Rectal smooth muscle tissue (tissue), 1 donor: ENCODE results near the gene ARHGEF2.

ENCODE experiments used
- H3K27ac ChIP-seq: one replicate; pipeline ENCODE4 v1.7.0; 2013; ENCODE audit warnings: low read depth, low read length, inconsistent platforms
- H3K27me3 ChIP-seq: one replicate; pipeline ENCODE4 v1.7.0; 2013; ENCODE audit warnings: low read length; ENCODE audit not compliant: control insufficient read depth, insufficient read depth
- H3K36me3 ChIP-seq: one replicate; pipeline ENCODE4 v1.7.0; 2013; ENCODE audit warnings: low read length; ENCODE audit not compliant: control insufficient read depth, insufficient read depth
- H3K4me1 ChIP-seq: one replicate; pipeline ENCODE4 v1.7.0; 2013; ENCODE audit warnings: low read length; ENCODE audit not compliant: control insufficient read depth, insufficient read depth
- H3K4me3 ChIP-seq: one replicate; pipeline ENCODE4 v1.7.0; 2013; ENCODE audit warnings: low read length
- H3K9ac ChIP-seq: one replicate; pipeline ENCODE4 v1.7.0; 2013; ENCODE audit warnings: low read length

Gene ARHGEF2

DNA sequence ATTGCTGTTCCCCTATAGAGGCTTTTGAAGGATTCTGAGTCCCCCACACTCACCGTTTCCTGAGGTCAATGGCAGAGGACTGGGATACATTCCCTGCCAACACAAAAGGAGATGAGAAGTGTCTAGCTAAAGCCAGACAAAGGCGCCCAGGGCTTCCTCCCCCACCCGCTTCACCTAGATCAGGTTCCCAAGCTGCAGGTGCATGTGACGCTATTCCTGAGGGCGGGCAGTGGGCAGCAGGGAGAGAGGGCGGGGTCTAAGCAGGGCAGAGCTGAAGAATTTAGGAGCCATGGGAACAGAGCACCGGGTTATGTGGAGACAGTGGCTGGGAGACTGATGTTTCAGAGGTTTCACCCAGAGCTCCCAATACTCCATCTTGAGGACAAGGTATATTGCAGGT lies 6.0 kb upstream of the ARHGEF2 start:
- Histone ChIP-seq H3K27me3 (no peaks in the 10 kb centered on the region), H3K4me1 (peaks cover 18% of the 10 kb centered on the region), H3K9ac (no peak overlapping the region), H3K36me3 (no peaks in the 10 kb centered on the region), H3K4me3 (no peak overlapping the region), H3K27ac (no peak overlapping the region)

DNA sequence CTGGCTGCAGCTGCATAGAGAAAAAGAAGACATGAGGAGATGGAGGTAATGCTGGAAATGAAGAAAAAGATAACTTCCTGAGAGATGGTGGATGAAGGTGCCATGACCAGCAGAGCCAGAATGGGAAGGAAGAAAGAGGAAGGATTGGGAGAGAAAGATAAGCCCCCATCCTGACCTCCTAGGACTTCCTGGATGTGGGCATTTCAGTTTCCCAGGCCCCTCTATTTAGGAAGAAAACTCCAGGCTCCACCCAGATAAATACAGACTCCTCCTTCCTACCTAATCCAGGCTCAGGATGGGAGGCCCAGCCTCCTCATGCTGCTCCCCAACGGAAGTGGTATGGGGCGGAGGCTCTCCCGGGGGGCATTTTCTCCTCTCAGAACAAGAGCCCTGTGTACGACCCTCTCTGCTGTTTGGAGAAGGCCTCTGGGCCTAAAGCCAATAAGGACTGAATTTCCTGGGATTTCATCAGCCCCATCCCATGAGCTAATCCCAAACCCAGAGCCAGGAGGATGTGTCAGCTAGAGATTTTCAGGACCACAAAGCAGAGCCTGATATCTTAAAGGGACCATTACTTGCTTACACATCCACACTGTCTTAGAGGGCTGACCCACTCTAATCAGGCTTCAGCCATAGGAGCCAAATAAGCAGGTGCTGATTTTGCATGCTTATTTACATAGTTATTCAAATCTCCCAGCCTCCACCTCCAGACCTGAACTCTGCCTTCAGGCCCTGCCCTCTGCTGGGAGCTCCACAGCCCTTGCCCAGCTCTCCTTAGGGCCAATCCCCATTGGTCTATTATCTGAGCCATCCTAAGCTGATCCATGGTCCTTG lies 5.1 kb upstream of the ARHGEF2 start:
- H3K4me1 ChIP-seq: peaks cover 19% of the 10 kb centered on the region
- peak overlapping the region; percentile 24 for H3K4me3 ChIP-seq
- no peaks in the 10 kb centered on the region for H3K27me3 ChIP-seq
- H3K36me3 ChIP-seq: no peaks in the 10 kb centered on the region
- H3K27ac ChIP-seq: peak overlapping the region; percentile 30
- H3K9ac ChIP-seq: no peak overlapping the region

DNA sequence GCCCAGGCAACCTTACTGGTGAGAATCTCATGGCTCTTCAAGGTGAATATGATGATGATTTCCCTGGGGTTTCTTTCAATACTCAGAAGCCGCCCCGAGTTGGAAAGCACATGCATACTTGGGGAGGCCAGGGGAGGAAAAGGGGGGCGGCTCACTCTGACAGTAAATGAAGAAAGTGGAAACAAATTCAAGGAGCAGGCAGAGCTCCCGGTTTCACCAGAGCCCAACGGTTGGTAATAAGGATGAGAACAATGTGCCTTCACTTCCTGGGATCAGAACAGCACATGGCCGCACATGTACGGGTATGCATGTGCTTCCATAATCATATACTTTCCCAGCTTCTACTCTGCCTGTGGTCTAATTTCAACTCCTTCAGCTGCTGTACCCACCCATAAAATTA lies 3.8 kb upstream of the ARHGEF2 start:
- no peaks in the 10 kb centered on the region for H3K27me3 ChIP-seq
- no peak overlapping the region for H3K4me3 ChIP-seq
- no peak overlapping the region for H3K27ac ChIP-seq
- no peak overlapping the region for H3K9ac ChIP-seq
- H3K4me1 ChIP-seq: peaks cover 22% of the 10 kb centered on the region
- H3K36me3 ChIP-seq: no peaks in the 10 kb centered on the region

DNA sequence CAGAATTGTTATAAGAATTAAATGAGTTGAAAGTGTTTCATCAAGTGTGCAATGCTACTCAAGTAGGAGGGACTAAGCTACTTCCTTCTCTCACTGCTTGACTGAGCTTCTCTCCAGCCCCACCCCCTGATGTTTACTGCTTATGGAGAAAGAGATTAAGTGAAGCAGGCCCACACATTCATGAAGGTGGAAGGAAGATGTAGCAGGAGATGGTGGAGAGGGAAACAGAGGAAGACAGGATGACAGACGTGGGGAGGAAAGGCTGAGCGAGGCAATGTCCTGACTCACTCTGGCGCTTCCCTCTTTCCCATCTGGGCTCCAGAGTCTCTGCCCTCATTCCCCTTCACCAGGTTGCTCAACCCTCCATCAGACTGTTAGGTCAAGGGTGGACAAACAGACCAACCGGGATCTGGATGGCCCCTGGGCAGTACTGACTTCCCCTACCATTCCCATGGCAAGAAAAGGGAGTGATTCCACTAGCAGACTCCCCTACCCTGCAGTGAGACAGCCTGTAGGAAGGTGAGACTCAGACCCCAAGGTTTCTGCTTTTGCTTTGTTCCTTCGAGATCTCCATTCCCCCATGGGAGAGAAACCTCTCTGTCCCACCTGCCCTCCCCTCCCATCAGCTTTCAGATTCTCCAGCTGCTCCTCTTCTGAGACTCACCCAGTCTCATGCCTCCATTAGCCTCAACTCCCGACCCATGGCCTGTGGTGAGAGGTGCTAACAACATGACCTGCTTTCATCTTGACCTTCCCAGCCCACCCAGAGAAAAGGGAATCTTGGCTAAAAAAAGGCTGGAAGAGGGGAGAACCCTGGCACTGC lies 3.1 kb upstream of the ARHGEF2 start:
- Histone ChIP-seq H3K9ac (peak overlapping the region; percentile 1), H3K4me3 (peak overlapping the region; percentile 16), H3K27me3 (no peaks in the 10 kb centered on the region), H3K4me1 (peaks cover 24% of the 10 kb centered on the region), H3K36me3 (no peaks in the 10 kb centered on the region), H3K27ac (no peak overlapping the region)

DNA sequence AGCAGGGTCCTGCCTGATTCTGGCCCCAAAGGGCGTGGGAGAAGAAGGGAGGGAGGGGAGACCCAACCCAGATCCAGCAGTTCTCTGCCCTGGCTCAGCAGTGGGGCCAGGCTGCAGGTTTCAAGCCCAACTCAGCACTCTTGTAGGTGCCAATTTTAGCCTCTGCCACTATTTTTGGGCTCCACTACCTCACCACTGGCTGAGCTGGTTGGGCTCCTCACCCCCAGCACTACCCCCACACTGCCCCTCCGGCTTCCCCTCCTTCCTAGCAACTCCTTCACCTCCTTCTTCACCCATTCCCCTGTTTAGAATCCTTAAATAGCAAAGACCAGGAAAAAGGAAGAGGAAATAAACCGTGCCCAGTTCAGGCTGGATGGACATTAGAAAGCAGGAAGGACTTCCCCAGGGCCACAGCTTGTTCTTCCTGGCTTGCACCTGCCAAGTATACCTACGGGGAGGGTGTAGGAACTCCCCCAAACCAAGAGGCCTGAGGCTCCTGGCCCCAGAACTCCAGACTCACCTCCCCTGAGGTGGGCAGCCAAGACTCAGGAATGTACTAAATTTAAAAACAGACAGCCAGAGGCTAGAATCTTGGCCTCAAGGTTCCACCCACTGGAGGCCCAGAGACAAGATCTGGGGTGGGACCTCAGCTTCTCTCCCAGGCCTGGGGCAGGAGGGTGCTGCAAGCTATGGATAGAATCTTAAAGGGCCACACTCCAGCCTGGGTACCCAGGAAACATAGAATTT lies 1.4 kb upstream of the ARHGEF2 start:
- Histone ChIP-seq H3K4me1 (peaks cover 39% of the 10 kb centered on the region), H3K27ac (peak overlapping the region; percentile 57), H3K4me3 (peak overlapping the region; percentile 86), H3K36me3 (no peaks in the 10 kb centered on the region), H3K9ac (peak overlapping the region; percentile 29), H3K27me3 (no peaks in the 10 kb centered on the region)

DNA sequence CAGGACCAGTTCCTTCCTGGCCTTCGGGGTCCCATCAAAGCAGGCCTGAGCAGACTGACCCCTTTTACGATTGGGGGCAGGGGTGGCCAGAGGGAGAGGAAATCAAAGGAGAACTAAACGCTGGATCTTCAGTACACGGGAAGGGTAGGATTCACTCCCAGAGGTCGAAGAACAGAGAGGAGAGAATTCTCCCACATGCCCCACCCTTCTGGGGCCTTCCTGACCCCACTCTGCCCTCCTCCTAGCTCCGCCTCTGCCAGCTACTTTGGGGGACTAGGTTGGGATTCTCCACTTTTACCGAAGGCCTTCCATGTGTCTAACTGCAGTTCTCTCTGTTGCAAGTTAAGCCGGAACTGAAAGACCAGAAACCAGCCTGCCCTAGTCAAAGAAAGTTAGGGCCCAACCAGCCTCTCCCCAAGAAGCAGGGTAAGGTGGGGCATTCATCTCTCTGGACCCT lies 654 bp upstream of the ARHGEF2 start:
- Histone ChIP-seq H3K27me3 (no peaks in the 10 kb centered on the region), H3K4me1 (peaks cover 47% of the 10 kb centered on the region)

DNA sequence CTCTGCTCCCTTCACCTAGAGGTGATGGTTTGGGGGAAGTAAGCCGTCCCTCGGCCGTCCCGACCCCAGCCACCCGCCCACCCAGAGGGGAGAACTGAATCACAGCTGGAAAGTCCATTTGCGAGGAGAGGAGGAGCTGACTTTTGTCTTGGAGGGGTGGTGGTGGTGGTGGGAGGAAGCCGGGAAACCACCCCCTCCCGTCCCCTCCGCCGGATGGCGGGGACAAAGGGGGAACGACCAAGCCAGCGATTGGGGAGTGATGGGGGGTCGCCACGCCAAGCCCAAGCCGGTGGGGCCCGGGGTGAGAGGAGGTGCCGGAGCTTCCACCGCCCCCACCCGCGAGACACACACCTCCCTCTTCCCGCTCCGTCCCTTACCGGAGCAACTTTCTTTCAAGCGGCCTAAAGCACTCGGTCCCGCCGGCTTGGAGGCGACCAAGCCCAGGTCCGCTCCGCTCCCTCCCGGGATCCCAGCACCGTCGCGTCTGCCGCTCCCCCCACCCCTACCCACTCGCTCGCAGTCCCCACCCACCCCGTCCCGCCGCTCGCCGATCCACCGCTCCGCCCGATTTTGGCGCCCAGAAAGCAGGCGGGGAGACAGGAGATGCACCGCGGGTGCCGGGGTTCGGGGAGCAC lies 540 bp downstream of the ARHGEF2 start:
- peak overlapping the region; percentile 57 for H3K27ac ChIP-seq
- peak overlapping the region; percentile 76 for H3K9ac ChIP-seq
- H3K36me3 ChIP-seq: no peaks in the 10 kb centered on the region
- H3K4me1 ChIP-seq: peaks cover 48% of the 10 kb centered on the region
- peak overlapping the region; percentile 86 for H3K4me3 ChIP-seq
- no peaks in the 10 kb centered on the region for H3K27me3 ChIP-seq

More for the DNA sequence above, 654 bp upstream of the ARHGEF2 start:
- Histone ChIP-seq H3K27ac (peak overlapping the region; percentile 57), H3K9ac (peak overlapping the region; percentile 29), H3K4me3 (peak overlapping the region; percentile 86), H3K36me3 (no peaks in the 10 kb centered on the region)

DNA sequence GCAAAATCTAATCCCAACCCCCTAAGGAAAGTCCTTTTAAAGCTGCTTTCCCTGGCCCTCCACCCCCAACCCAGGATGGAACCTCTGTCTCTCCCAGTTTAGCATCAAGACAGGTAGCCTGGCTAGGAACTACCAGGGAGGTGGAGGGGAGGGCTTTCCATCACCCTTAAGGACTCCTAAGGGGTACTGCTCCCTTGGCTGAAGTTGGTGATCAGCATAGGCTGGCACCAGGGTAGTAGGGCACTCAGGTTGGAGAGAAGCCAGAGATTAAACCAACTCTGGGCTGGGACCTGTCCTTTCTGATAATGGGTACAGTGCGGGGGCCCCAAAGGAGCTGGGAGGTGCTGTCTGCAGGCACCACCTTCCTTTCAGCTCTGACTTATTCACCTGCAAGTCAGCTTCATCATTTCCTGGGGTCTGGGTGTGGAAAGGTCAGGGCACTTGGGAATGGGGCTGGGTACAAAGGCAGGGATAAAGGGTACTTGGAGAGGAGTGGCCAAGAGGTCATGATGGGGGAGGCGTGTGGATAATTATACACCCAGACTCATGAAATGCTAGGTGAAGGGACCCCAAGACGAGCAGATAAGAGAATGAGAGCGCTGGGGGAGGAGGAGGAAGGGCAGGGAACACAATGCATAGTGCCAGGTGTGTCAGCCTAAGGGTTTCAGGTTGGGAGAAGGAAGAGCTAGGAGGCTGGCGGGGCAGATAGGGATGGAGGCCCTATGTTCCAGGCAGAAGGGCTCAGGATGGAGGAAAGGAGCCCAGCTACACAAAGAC lies 1.2 kb downstream of the ARHGEF2 start:
- Histone ChIP-seq H3K4me3 (peak overlapping the region; percentile 86), H3K36me3 (no peaks in the 10 kb centered on the region), H3K9ac (peak overlapping the region; percentile 45), H3K4me1 (peaks cover 48% of the 10 kb centered on the region), H3K27ac (peak overlapping the region; percentile 57), H3K27me3 (no peaks in the 10 kb centered on the region)

DNA sequence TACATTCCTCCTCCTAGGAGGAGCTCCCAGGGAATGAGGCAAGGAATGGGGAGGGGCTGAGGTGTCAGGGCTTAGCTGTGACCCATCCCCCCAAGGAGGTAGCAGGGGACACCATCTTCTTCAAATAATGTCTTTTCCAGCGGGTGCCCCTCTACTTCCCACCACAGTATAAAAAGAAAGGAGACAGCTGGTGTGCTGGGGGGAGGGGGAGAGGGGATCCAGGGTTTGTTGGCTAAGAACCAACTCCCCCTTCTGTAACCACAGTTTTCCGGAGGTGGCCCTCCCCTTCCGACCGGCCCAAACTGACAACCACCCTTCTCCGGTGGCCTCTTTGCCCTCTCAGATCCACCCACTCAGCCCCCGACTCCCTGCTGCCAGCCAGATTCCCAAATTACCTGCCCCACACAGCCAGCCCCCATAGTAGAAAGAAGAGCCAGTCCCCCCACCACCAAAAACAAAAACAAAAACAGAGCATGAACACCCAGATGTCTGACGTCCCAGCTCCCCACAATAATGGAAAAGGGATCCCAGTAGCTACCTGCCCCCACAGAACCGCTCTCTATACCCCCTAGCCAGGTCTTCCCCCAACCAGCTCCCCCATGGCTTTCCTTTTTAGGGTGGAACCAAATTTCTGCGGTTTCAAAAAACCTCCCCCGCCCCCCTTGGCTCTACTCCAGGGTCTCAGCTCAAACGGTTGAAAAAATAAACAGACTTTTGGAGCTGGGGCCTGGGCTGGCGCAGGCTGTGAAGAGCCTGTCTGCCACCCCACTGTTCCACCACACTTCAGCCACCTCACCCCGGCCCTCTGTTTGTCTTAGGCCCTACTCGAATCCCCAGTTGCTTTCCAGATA lies 2.1 kb downstream of the ARHGEF2 start:
- Histone ChIP-seq H3K27ac (peak overlapping the region; percentile 57), H3K27me3 (no peaks in the 10 kb centered on the region), H3K36me3 (no peaks in the 10 kb centered on the region), H3K4me3 (peak overlapping the region; percentile 86), H3K9ac (peak overlapping the region; percentile 53), H3K4me1 (peaks cover 47% of the 10 kb centered on the region)

DNA sequence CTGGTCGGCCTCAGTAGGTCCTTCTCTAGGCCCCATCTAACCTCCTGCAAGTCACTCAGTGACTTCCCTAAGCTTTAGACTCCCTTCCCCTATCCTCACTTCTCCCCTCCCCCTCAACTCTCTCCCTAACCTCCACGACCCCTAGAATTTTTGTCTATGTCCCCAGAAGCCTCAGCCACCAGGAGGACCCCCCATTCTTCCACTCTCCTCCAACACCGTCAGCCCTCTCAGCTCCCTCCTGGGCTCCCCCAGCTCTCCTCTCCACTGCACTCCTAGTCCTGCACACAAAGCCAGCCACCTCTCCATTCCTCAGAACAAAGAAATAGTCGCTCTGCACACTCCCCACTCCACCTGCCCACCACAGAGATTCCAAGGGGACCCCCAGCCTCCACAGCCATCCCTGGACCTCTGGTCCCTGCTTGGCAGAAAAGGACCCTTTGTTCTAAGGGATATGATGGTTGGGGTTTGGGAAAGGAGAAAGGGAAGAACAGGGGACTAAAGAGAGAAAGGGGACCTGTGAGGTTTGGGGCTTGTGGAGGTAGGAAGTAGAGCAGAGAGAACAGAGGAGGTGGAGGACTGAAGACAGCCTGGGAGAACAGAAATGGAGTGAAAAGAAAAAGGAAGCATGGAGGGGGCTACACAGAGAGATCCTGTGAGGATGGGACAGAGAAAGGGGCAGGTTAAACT lies 2.8 kb downstream of the ARHGEF2 start:
- peak overlapping the region; percentile 86 for H3K4me3 ChIP-seq

More for the DNA sequence above, 2.8 kb downstream of the ARHGEF2 start:
- peak overlapping the region; percentile 53 for H3K9ac ChIP-seq
- H3K4me1 ChIP-seq: peaks cover 49% of the 10 kb centered on the region
- peak overlapping the region; percentile 57 for H3K27ac ChIP-seq
- H3K36me3 ChIP-seq: no peaks in the 10 kb centered on the region
- no peaks in the 10 kb centered on the region for H3K27me3 ChIP-seq
